ENCODE data around the gene CDK5RAP3. TPM values are rescaled to one million over a fixed set of nuclear protein-coding genes. Genes with fewer than 3 reads are reported as not detected.
"Not testable (repeated sequence)": the region's sequence is repeated elsewhere in the genome, so short reads cannot be mapped to it uniquely, and the experiment has no call there.

Gene CDK5RAP3
- total RNA-seq, 1 experiment from 2014 or later: 53.1 TPM

GRCh38 chr17:47969930-47970724 lies 786 bp upstream of the CDK5RAP3 start:
- DNase-seq (ENCODE audit: low read depth): no peak

GRCh38 chr17:47973541-47973940 lies 2.6 kb downstream of the CDK5RAP3 start:
- no peak for DNase-seq (ENCODE audit: low read depth)

- no peak for DNase-seq (ENCODE audit: low read depth)
Observed at GRCh38 chr17:47975189-47975822, 4.4 kb downstream of the CDK5RAP3 start.

GRCh38 chr17:47975823-47976205 lies 4.9 kb downstream of the CDK5RAP3 start:
- no peak for DNase-seq (ENCODE audit: low read depth)

GRCh38 chr17:47978324-47978723 lies 7.4 kb downstream of the CDK5RAP3 start:
- peak; percentile 47 for DNase-seq (ENCODE audit: low read depth)

- DNase-seq (ENCODE audit: low read depth): no peak
Observed at GRCh38 chr17:47980541-47980940, 9.6 kb downstream of the CDK5RAP3 start.

- no peak for DNase-seq (ENCODE audit: low read depth)
Observed at GRCh38 chr17:47981462-47981861, 10.5 kb downstream of the CDK5RAP3 start.

- DNase-seq (ENCODE audit: low read depth): no peak
Observed at GRCh38 chr17:47982091-47982617, 11.2 kb downstream of the CDK5RAP3 start.

GRCh38 chr17:47982645-47983390 lies 11.9 kb downstream of the CDK5RAP3 start:
- peak; percentile 30 for DNase-seq (ENCODE audit: low read depth)

- no peak for DNase-seq (ENCODE audit: low read depth)
Observed at GRCh38 chr17:47983492-47984223, 12.7 kb downstream of the CDK5RAP3 start.

- DNase-seq (ENCODE audit: low read depth): no peak
Observed at GRCh38 chr17:47986520-47986919, 15.6 kb downstream of the CDK5RAP3 start.

- DNase-seq (ENCODE audit: low read depth): no peak
Observed at GRCh38 chr17:47987240-47987835, 16.4 kb downstream of the CDK5RAP3 start.

GRCh38 chr17:47988445-47988844 lies 17.5 kb downstream of the CDK5RAP3 start:
- DNase-seq (ENCODE audit: low read depth): not testable (repeated sequence)

- no peak for DNase-seq (ENCODE audit: low read depth)
Observed at GRCh38 chr17:47989159-47989558, 18.2 kb downstream of the CDK5RAP3 start.

- DNase-seq (ENCODE audit: low read depth): no peak
Observed at GRCh38 chr17:47989700-47990099, 18.8 kb downstream of the CDK5RAP3 start.

- no peak for DNase-seq (ENCODE audit: low read depth)
Observed at GRCh38 chr17:47990962-47991731, 20.2 kb downstream of the CDK5RAP3 start.

GRCh38 chr17:47992216-47992615 lies 21.3 kb downstream of the CDK5RAP3 start:
- no peak for DNase-seq (ENCODE audit: low read depth)

GRCh38 chr17:47993031-47993564 lies 22.2 kb downstream of the CDK5RAP3 start:
- DNase-seq (ENCODE audit: low read depth): no peak

- no peak for DNase-seq (ENCODE audit: low read depth)
Observed at GRCh38 chr17:47993964-47994363, 23.1 kb downstream of the CDK5RAP3 start.

GRCh38 chr17:47994724-47995123 lies 23.8 kb downstream of the CDK5RAP3 start:
- DNase-seq (ENCODE audit: low read depth): no peak

Data from HT1080 (cell line).